PC-3 (cell line): ENCODE data around the gene COL27A1. TPM values are rescaled to one million over a fixed set of nuclear protein-coding genes. Genes with fewer than 3 reads are reported as not detected.

Source experiments
- ATAC-seq: fragments of 200-7000 bp; cut with Tn5 transposase; 2 replicates; pipeline ENCODE4 v1.9.1; 2020; ENCODE audit warnings: mild to moderate bottlenecking, moderate library complexity
- BruUV-seq: library from RNA; stranded (reverse); fragments of 400-500 nt; replicated peaks from 2 replicates; lab custom pipeline; 2021; lab: Mats Ljungman, UMichigan
- CTCF ChIA-PET: fragments of 300-600 bp; sonication (Branson Sonifier 250); formaldehyde crosslinking; loops from one replicate; lab custom pipeline; 2022; ENCODE audit warnings: antibody characterized with exemption; lab: Charles Lee
- POLR2A ChIA-PET: fragments of 300-600 bp; sonication (Branson Sonifier 250); formaldehyde crosslinking; loops from one replicate; lab custom pipeline; 2022; ENCODE audit warnings: antibody characterized with exemption; ENCODE audit not compliant: unreplicated experiment; lab: Charles Lee
- DNase-seq: peaks from one replicate; pipeline ENCODE4 v3.0.0-alpha.2; 2015
- H2AFZ ChIP-seq: fragments of 300-600 bp; sonication (generic); 2 replicates; pipeline ENCODE4 v1.6.0; 2016; ENCODE audit warnings: antibody characterized with exemption, low read length
- H3F3A ChIP-seq: fragments of 300-600 bp; sonication (generic); one replicate; pipeline ENCODE4 v1.6.0; 2017; ENCODE audit warnings: antibody characterized with exemption, low read length, control low read depth, mild to moderate bottlenecking; ENCODE audit not compliant: unreplicated experiment
- H3K27ac ChIP-seq: fragments of 300-600 bp; sonication (generic); 2 replicates; pipeline ENCODE4 v1.5.1; 2016; ENCODE audit warnings: mild to moderate bottlenecking, low read length
- H3K27me3 ChIP-seq: fragments of 300-600 bp; sonication (generic); 2 replicates; pipeline ENCODE4 v1.6.1; 2016; ENCODE audit warnings: low read length, mixed read lengths
- H3K36me3 ChIP-seq: fragments of 300-600 bp; sonication (generic); 2 replicates; pipeline ENCODE4 v1.6.1; 2016; ENCODE audit warnings: low read depth, mixed run types, low read length, mixed read lengths
- H3K4me1 ChIP-seq: fragments of 300-600 bp; sonication (generic); 2 replicates; pipeline ENCODE4 v1.5.1; 2016; ENCODE audit warnings: low read length; ENCODE audit not compliant: insufficient read depth
- H3K4me2 ChIP-seq: fragments of 300-600 bp; sonication (generic); 2 replicates; pipeline ENCODE4 v1.6.0; 2016; ENCODE audit warnings: low read length
- H3K4me3 ChIP-seq: fragments of 300-600 bp; sonication (generic); 2 replicates; pipeline ENCODE4 v1.5.1; 2016; ENCODE audit warnings: mild to moderate bottlenecking, low read length, mixed read lengths
- H3K79me2 ChIP-seq: fragments of 300-600 bp; sonication (generic); 2 replicates; pipeline ENCODE4 v1.6.1; 2017; ENCODE audit warnings: low read length, mixed read lengths
- H3K9ac ChIP-seq: fragments of 300-600 bp; sonication (generic); 2 replicates; pipeline ENCODE4 v1.6.0; 2016; ENCODE audit warnings: mild to moderate bottlenecking, low read length
- H3K9me2 ChIP-seq: fragments of 300-600 bp; sonication (generic); replicated peaks from 2 replicates; pipeline ENCODE4 v1.6.1; 2016; ENCODE audit warnings: mixed run types, low read length, mixed read lengths
- H3K9me3 ChIP-seq: fragments of 300-600 bp; sonication (generic); 2 replicates; pipeline ENCODE4 v1.6.1; 2016; ENCODE audit warnings: low read length, mixed read lengths
- H4K20me1 ChIP-seq: fragments of 300-600 bp; sonication (generic); 2 replicates; pipeline ENCODE4 v1.6.1; 2016; ENCODE audit warnings: low read length, mixed read lengths
- EZH2 ChIP-seq: fragments of 300-600 bp; sonication (generic); IDR thresholded peaks from one replicate; pipeline ENCODE4 v1.6.1; 2017; ENCODE audit warnings: antibody characterized with exemption, mild to moderate bottlenecking, low read length; ENCODE audit not compliant: unreplicated experiment
- EZH2phosphoT487 ChIP-seq: fragments of 300-600 bp; sonication (generic); IDR thresholded peaks from 2 replicates; pipeline ENCODE4 v1.6.1; 2018; ENCODE audit warnings: mild to moderate bottlenecking, antibody characterized with exemption, low read length, borderline replicate concordance
- intact Hi-C: fragments of 100-400 bp; cut with micrococcal nuclease; formaldehyde crosslinking; loops from 2 replicates; pipeline ENCODE4 v1.9.0; 2023
- total RNA-seq: library from RNA; depleted of rRNA; stranded (reverse); fragments of >200 nt; gene quantifications from 2 replicates; pipeline ENCODE4 v1.2.3, GENCODE V29; 2014
- TF ChIP-seq, protein P1 (sequence below): fragments of 300-600 bp; sonication (generic); conservative IDR thresholded peaks from 2 replicates; pipeline ENCODE4 v1.5.1; 2017; ENCODE audit warnings: antibody characterized with exemption, low read depth, mild to moderate bottlenecking, low read length

The COL27A1 gene
- total RNA-seq, 1 experiment from 2014 or later, result 4.3 TPM

DNA sequence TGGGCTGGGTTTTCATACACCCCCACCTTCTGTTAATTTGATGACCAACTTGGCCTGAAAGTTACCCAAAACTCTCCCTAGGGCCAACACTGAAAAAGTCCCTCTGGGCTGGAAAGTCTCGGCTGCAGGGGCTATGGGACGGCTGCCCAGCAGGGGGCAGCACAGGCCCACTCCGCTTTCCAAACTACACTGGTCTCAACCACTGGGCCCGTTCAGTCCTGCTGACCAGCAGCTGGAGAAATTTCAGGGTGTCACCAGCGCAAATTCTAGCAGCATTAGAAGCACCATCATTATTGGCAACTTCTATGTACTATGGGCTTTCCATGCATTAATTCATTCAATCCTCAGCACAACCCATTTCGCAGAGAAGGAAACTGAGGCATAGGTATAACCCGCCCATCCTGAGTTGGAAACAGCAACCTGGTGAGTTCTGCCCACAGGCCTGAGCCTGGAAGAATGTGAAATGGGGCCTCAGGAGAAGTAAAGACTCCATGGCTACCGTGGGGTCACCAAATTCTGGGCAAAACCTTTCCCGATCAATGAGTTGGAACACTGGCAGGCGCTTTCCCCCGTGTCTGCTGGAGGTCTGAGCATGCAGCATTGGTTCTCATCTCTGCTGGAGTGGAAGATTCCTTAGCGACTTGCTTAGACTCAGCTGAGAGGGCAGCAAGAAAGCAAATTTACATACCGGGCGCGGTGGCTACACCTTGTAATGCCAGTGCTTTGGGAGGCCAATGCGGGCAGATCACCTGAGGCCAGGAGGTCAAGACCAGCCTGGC, 184.0 kb downstream of the COL27A1 start:
- peak; percentile 65 for DNase-seq
- H3K9ac ChIP-seq, result no peak overlapping the region
- no peak for TF ChIP-seq EZH2phosphoT487
- TF ChIP-seq, protein P1, sequence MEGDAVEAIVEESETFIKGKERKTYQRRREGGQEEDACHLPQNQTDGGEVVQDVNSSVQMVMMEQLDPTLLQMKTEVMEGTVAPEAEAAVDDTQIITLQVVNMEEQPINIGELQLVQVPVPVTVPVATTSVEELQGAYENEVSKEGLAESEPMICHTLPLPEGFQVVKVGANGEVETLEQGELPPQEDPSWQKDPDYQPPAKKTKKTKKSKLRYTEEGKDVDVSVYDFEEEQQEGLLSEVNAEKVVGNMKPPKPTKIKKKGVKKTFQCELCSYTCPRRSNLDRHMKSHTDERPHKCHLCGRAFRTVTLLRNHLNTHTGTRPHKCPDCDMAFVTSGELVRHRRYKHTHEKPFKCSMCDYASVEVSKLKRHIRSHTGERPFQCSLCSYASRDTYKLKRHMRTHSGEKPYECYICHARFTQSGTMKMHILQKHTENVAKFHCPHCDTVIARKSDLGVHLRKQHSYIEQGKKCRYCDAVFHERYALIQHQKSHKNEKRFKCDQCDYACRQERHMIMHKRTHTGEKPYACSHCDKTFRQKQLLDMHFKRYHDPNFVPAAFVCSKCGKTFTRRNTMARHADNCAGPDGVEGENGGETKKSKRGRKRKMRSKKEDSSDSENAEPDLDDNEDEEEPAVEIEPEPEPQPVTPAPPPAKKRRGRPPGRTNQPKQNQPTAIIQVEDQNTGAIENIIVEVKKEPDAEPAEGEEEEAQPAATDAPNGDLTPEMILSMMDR, result peak; percentile 87
- no peak for TF ChIP-seq EZH2
- H3K4me2 ChIP-seq, result no peak overlapping the region
- H3K79me2 ChIP-seq, result no peaks in the 10 kb centered on the region
- intact Hi-C loops, result loop anchor here (1.0 kb wide), 1 partner anchor 53 kb away; no protein-coding TSS in a partner anchor
- no peaks in the 10 kb centered on the region for H4K20me1 ChIP-seq
- no peaks in the 10 kb centered on the region for H3K4me1 ChIP-seq
- no peaks in the 10 kb centered on the region for H3F3A ChIP-seq
- no peaks in the 10 kb centered on the region for H3K9me3 ChIP-seq
- peak; percentile 93 for ATAC-seq
- H3K27me3 ChIP-seq, result no peaks in the 10 kb centered on the region
- H3K27ac ChIP-seq, result no peak overlapping the region
- no peaks in the 10 kb centered on the region for H3K36me3 ChIP-seq
- no peak overlapping the region for H3K4me3 ChIP-seq
- H3K9me2 ChIP-seq, result no peaks in the 10 kb centered on the region
- BruUV-seq, result no TSS peak
- ChIA-PET POLR2A (no interaction called here), CTCF (interaction anchor here (0.7 kb wide), 1 partner anchor 20 kb away, joined by 3 read pairs; no protein-coding TSS in a partner anchor)
- no peak overlapping the region for H2AFZ ChIP-seq

DNA sequence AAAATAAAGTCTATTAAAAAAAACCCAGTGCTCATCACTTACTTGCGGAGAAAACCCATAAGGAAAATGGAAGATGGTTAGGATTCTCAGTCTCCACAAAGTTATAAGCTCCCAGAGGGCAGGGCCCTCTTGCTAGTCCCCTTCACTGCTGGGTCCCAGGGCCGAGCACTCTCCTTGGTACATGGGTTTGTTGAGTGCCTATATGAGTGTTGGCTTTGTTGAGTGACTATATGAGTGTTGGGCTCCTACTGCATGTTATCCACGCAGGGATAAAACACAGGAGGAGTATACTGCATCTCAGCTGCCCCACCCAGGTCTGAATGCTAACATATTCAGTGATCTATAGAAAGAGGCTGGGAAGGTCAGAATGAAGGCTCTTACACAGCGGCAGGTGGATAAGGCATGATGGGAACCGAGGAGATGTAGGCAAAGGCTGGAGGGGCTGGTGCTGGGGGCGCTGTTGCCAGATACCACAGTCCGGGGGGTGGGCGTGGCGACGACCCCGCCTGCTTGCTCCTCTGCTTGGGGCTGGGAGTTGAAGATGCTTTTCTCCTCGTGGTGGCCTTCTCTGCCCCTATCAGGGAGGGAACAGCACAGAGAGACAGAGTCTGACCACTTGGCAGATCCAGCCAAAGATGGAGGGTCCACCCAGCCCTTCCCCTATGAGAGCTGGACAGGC, 186.0 kb downstream of the COL27A1 start:
- CTCF ChIA-PET, result no interaction called here

More for the DNA sequence above, 186.0 kb downstream of the COL27A1 start:
- intact Hi-C loops, result no loop called here
- H2AFZ ChIP-seq, result no peak overlapping the region
- no peaks in the 10 kb centered on the region for H3K27me3 ChIP-seq
- H3K9ac ChIP-seq, result no peak overlapping the region
- H3F3A ChIP-seq, result no peaks in the 10 kb centered on the region
- H3K27ac ChIP-seq, result no peak overlapping the region
- POLR2A ChIA-PET, result no interaction called here
- H3K9me2 ChIP-seq, result no peaks in the 10 kb centered on the region
- no peaks in the 10 kb centered on the region for H3K4me1 ChIP-seq
- TF ChIP-seq, protein P1, result no peak
- TF ChIP-seq EZH2phosphoT487 (no peak), EZH2 (no peak)
- H3K4me3 ChIP-seq, result no peak overlapping the region
- no peaks in the 10 kb centered on the region for H3K79me2 ChIP-seq
- DNase-seq (no peak), ATAC-seq (no peak)
- H3K4me2 ChIP-seq, result no peak overlapping the region
- no peaks in the 10 kb centered on the region for H3K36me3 ChIP-seq
- no peaks in the 10 kb centered on the region for H4K20me1 ChIP-seq
- BruUV-seq, result no TSS peak
- no peaks in the 10 kb centered on the region for H3K9me3 ChIP-seq
